HG03354 (cell line): Measurements from ENCODE around the gene TRIM17.

Source experiments
- ATAC-seq: cut with Tn5 transposase; IDR thresholded peaks from one replicate; pipeline ENCODE4 v1.9.1; 2021; ENCODE audit warnings: mild to moderate bottlenecking; ENCODE audit not compliant: unreplicated experiment, poor library complexity, severe bottlenecking

Gene TRIM17

GRCh38 chr1:228360533-228361313 is 55.9 kb downstream of the TRIM17 start:
- no peak for ATAC-seq

GRCh38 chr1:228359613-228360532 is 56.8 kb downstream of the TRIM17 start:
- no peak for ATAC-seq

DNA sequence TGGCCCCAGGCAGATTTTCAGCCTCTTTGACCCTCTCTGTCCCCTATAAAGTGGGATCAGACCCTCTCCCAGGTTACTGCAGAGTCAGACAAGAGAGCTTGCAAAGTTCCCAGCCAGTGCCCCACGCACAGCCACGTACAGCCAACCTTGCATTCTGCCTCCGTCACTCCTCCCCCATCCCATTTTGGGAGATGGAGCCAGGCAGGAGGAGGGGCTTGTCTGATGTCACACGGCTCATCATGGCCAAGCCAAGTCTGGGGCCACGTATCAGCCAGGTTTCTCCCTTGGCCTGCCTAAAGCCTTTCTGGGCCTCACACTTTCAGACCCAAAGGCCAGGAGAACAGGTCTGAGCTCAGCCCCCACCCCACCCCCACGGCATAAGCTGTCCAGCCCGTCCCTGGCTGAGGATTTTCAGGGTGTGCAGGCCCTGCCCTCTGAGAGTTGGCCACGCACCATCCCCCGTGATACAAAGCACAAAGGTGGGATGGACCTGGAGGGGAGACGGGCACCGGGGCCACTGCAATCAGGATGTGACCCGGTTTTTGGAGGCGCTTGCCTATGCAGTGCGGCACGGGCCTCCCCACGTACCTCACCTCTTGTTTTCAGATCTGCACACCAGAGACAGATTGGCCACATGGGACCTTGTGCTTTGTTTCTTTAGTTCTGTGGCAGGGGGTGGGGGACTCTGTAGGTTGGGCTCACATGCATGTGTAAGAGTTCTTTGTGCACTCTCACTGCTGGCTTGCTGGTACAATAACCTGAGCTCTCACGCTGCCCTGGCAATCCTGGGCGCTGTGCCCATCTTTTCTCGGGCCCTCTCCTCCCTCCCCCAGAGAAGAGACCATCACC is 57.7 kb downstream of the TRIM17 start:
- ATAC-seq: no peak

- ATAC-seq: no peak
Measured at GRCh38 chr1:228358039-228358763, 58.5 kb downstream of the TRIM17 start.
